Aorta (tissue), 4 donors: ENCODE data around the gene CYP2F1. TPM values are rescaled to one million over a fixed set of nuclear protein-coding genes. Genes with fewer than 3 reads are reported as not detected.

Source experiments
- polyA plus RNA-seq, 2 donors: library from polyadenylated mRNA; stranded (reverse); fragments of 200-250 nt; gene quantifications; one replicate each; pipeline ENCODE4 v1.2.3, GENCODE V29; 2013
- total RNA-seq, 2 donors: library from RNA; stranded (reverse); fragmentation: NEBNext Ultra II Directional; extraction: Animal tissue kit (Norgen Biotek cat#: 25700); gene quantifications; one replicate each; pipeline ENCODE4 v1.2.1, GENCODE V29; 2021
- donor health status: healthy with polysubstance abuse.
- donor health status: Bipolar disorder and iron deficiency.
- donor health status: DM: no; HTN: no; CAD: no.
- donor health status: DM: yes; HTN: yes; CAD: no.

CYP2F1 gene
- total and polyA plus RNA-seq, 4 donors = not detected

Other genes starting within 250 kb of the CYP2F1 start
- not detected for gene CYP2A7, start 232.2 kb upstream of the CYP2F1 start, total RNA-seq
- gene CYP2A7, start 232.2 kb upstream of the CYP2F1 start, polyA plus RNA-seq = not detected
- not detected for gene CYP2B6, start 123.2 kb upstream of the CYP2F1 start, total RNA-seq
- gene CYP2B6, start 123.2 kb upstream of the CYP2F1 start, polyA plus RNA-seq = 1 to 10 TPM in 1 of 2 donors, not detected in 1; 1.6 TPM
- gene CYP2A13, start 26.0 kb upstream of the CYP2F1 start, total RNA-seq = not detected
- gene CYP2A13, start 26.0 kb upstream of the CYP2F1 start, polyA plus RNA-seq = not detected
- gene CYP2S1, start 78.8 kb downstream of the CYP2F1 start, total RNA-seq = 1 to 10 TPM; 1.7 to 2.5 TPM
- gene CYP2S1, start 78.8 kb downstream of the CYP2F1 start, polyA plus RNA-seq = 10 to 100 TPM in 1 of 2 donors, not detected in 1; 11.5 TPM
- 100 to 1,000 TPM; 106 TPM for gene AXL, start 104.8 kb downstream of the CYP2F1 start, total RNA-seq
- gene AXL, start 104.8 kb downstream of the CYP2F1 start, polyA plus RNA-seq = 10 to 100 TPM; 14.8 to 44.6 TPM
- 100 to 1,000 TPM; 155 to 156 TPM for gene HNRNPUL1, start 149.9 kb downstream of the CYP2F1 start, total RNA-seq
- 10 to 100 TPM; 59.5 to 82.5 TPM for gene HNRNPUL1, start 149.9 kb downstream of the CYP2F1 start, polyA plus RNA-seq
- 10 to 100 TPM; 18.7 to 24.3 TPM for gene CCDC97, start 195.7 kb downstream of the CYP2F1 start, total RNA-seq
- gene CCDC97, start 195.7 kb downstream of the CYP2F1 start, polyA plus RNA-seq = 10 to 100 TPM in 1 of 2 donors, 1 to 10 TPM in 1; 7.0 to 10.8 TPM
- 10 to 100 TPM; 81.6 to 97.5 TPM for gene TGFB1, start 239.5 kb downstream of the CYP2F1 start, total RNA-seq
- gene TGFB1, start 239.5 kb downstream of the CYP2F1 start, polyA plus RNA-seq = 10 to 100 TPM; 25.4 to 56.6 TPM
- gene B9D2, start 249.7 kb downstream of the CYP2F1 start, total RNA-seq = 1 to 10 TPM; 4.1 to 5.6 TPM
- 10 to 100 TPM in 1 of 2 donors, 1 to 10 TPM in 1; 1.6 to 13.5 TPM for gene B9D2, start 249.7 kb downstream of the CYP2F1 start, polyA plus RNA-seq